Naive thymus-derived CD4-positive, alpha-beta T cell (primary cell): Measurements from ENCODE around the gene EEA1. TPM values are rescaled to one million over a fixed set of nuclear protein-coding genes. Genes with fewer than 3 reads are reported as not detected.

Experiments
- ATAC-seq: fragments of 150-1000 bp; cut with Tn5 transposase; 2 replicates; pipeline ENCODE4 v1.10.0; 2021; ENCODE audit warnings: mild to moderate bottlenecking, moderate library complexity
- CTCF ChIA-PET: fragments of 350-600 bp; sonication (Branson Sonifier 250); formaldehyde crosslinking; loops from one replicate; lab custom pipeline; 2021; ENCODE audit warnings: antibody characterized with exemption; lab: Charles Lee
- POLR2A ChIA-PET: fragments of 350-600 bp; sonication (Branson Sonifier 250); formaldehyde crosslinking; loops from one replicate; lab custom pipeline; 2021; ENCODE audit warnings: antibody characterized with exemption, inconsistent platforms; lab: Charles Lee
- DNase-seq, 9 donors: peaks; one replicate each; pipeline versions ENCODE4 v3.0.0 to v3.0.0-alpha.2; 2020 to 2022; ENCODE audit warnings: mixed read lengths in 1 of 9
- H3K27ac ChIP-seq: one replicate; pipeline ENCODE4 v1.7.0; 2013; ENCODE audit warnings: mild to moderate bottlenecking, low read depth, low read length, moderate library complexity
- H3K27me3 ChIP-seq, 2 donors: one replicate each; pipeline ENCODE4 v1.7.0; 2013; ENCODE audit warnings: low read length in 2 of 2, mild to moderate bottlenecking in 2 of 2, moderate library complexity in 2 of 2; ENCODE audit not compliant: control insufficient read depth in 2 of 2, insufficient read depth in 2 of 2
- H3K36me3 ChIP-seq, 3 experiments: 1 replicate in 2 of 3; 2 replicates in 1 of 3; pipeline ENCODE4 v1.7.0; 2013; ENCODE audit warnings: low read length in 3 of 3, mild to moderate bottlenecking in 3 of 3, moderate library complexity in 1 of 3; ENCODE audit not compliant: insufficient read depth in 3 of 3, control insufficient read depth in 2 of 3
- H3K4me1 ChIP-seq, 2 donors: one replicate each; pipeline ENCODE4 v1.7.0; 2013; ENCODE audit warnings: low read length in 2 of 2, mild to moderate bottlenecking in 2 of 2, moderate library complexity in 1 of 2; ENCODE audit not compliant: control insufficient read depth in 2 of 2, insufficient read depth in 2 of 2
- H3K4me3 ChIP-seq: 2 replicates; pipeline ENCODE4 v1.7.0; 2013; ENCODE audit warnings: mild to moderate bottlenecking, low read length
- H3K9me3 ChIP-seq, 3 experiments: 1 replicate in 2 of 3; 2 replicates in 1 of 3; pipeline ENCODE4 v1.7.0; 2013; ENCODE audit warnings: low read length in 3 of 3; ENCODE audit not compliant: control insufficient read depth in 2 of 3
- H3K27ac Mint-ChIP-seq, 9 donors: one replicate each; pipeline ENCODE4 v1.8.0; 2020 to 2022; ENCODE audit warnings: mixed read lengths in 9 of 9, mild to moderate bottlenecking in 8 of 9, moderate library complexity in 5 of 9, inconsistent platforms in 2 of 9
- H3K27me3 Mint-ChIP-seq, 5 donors: one replicate each; pipeline ENCODE4 v1.8.0; 2021 to 2022; ENCODE audit warnings: mixed read lengths in 5 of 5, mild to moderate bottlenecking in 1 of 5
- H3K36me3 Mint-ChIP-seq, 5 donors: one replicate each; pipeline ENCODE4 v1.8.0; 2020 to 2022; ENCODE audit warnings: mixed read lengths in 5 of 5, mild to moderate bottlenecking in 3 of 5, inconsistent platforms in 1 of 5
- H3K4me1 Mint-ChIP-seq, 7 donors: one replicate each; pipeline ENCODE4 v1.8.0; 2020 to 2022; ENCODE audit warnings: mixed read lengths in 7 of 7, mild to moderate bottlenecking in 3 of 7, inconsistent platforms in 1 of 7
- H3K4me3 Mint-ChIP-seq, 10 donors: one replicate each; pipeline ENCODE4 v1.8.0; 2020 to 2022; ENCODE audit warnings: mild to moderate bottlenecking in 10 of 10, mixed read lengths in 10 of 10, moderate library complexity in 6 of 10, inconsistent platforms in 2 of 10
- H3K9me3 Mint-ChIP-seq, 11 donors: one replicate each; pipeline ENCODE4 v1.8.0; 2020 to 2022; ENCODE audit warnings: mixed read lengths in 11 of 11, mild to moderate bottlenecking in 4 of 11, inconsistent platforms in 1 of 11, moderate library complexity in 1 of 11
- intact Hi-C, 2 donors: fragments of 100-400 bp; cut with micrococcal nuclease; formaldehyde crosslinking; loops; one replicate each; pipeline ENCODE4 v1.15.1; 2023
- polyA plus RNA-seq, 2 donors: library from polyadenylated mRNA; unstranded; fragments of 300-500 nt; fragmentation: Illumina TruSeq; gene quantifications; one replicate each; pipeline ENCODE4 v1.2.3, GENCODE V29; 2021
- total RNA-seq, 6 experiments: library from RNA in 5 of 6; stranded (reverse) in 5 of 6; gene quantifications; 1 replicate in 5 of 6; 2 replicates in 1 of 6; pipeline ENCODE4 v1.2.3 and lab custom pipeline; 2021 to 2026

EEA1 gene
- total and polyA plus RNA-seq, 7 experiments from 2014 or later, result 20.9 to 28.3 (median 22.2) TPM

DNA sequence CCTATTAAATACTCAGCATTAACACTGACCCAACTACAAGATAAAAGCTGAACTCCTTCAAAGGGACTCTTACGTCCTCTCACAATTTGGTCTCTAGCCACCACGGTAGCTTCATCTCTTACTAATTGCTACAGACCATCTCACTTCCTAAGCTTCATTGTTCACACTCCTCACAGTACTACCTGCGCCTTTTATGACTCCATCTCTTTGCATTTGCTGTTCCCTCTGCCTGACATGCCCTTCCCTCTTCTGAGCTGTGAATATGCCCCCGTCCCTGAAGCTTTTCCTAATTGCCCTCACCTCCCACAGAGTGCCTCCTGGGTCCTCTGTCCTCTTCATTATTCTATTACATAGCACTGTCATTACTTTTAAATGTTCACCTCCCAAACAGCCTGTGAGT is 2.5 kb downstream of the EEA1 start:
- no peak for DNase-seq
- Histone ChIP-seq H3K4me1 (peaks cover 19 to 23% of the 10 kb centered on the region in 2 donors), H3K9me3 (no peaks in the 10 kb centered on the region), H3K36me3 (no peaks in the 10 kb centered on the region), H3K27me3 (no peaks in the 10 kb centered on the region), H3K4me3 (peak overlapping the region; percentile 61), H3K27ac (peak overlapping the region; percentile 96)
- CTCF ChIA-PET, result interaction anchor here (0.8 to 5.9 kb wide), 11 partner anchors 18 to 148 kb away, joined by 3 to 52 read pairs (median 4); no protein-coding TSS in a partner anchor
- Mint-ChIP-seq H3K36me3 (peaks cover 0 to 22% (median 14%) of the 10 kb centered on the region in 5 donors), H3K27ac (peak overlapping the region in 7 of 9 donors; percentile 1 to 93 (median 89)), H3K4me1 (peaks cover 28 to 70% (median 53%) of the 10 kb centered on the region in 7 donors), H3K27me3 (peaks cover 0 to 6% (median 0%) of the 10 kb centered on the region in 5 donors), H3K4me3 (peak overlapping the region; percentile 6 to 94 (median 89)), H3K9me3 (peaks cover 0 to 5% (median 0%) of the 10 kb centered on the region in 11 donors)
- POLR2A ChIA-PET, result interaction anchor here (0.5 to 5.7 kb wide), 7 partner anchors 20 to 99 kb away, joined by 3 to 127 read pairs (median 3); no protein-coding TSS in a partner anchor
- no peak for ATAC-seq
- intact Hi-C loops, result loop anchor here (5.0 to 10.0 kb wide), 10 partner anchors 34 to 1562 kb away; no protein-coding TSS in a partner anchor

DNA sequence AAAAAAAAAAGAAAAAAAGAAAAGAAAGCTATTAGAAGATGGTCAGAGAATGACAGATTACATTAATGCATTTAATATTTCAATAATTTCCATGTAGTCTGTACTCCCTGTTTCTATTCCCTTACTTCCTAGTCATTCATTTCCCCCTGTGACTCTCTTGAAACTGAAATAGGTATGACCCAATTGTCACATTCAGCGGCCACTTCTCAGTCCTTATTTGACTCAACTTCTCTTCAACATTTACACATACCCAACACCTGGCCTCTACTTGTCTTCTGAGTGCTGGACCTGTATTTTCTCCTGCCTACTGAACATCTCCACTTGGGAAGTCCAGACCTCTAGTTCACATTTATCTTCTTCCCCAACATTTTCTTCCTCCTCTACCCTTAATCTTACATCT is 7.2 kb downstream of the EEA1 start:
- intact Hi-C loops, result loop anchor here in 1 of 2 donors (10.0 kb wide), 1 partner anchor 1557 kb away; no protein-coding TSS in a partner anchor
- H3K27ac Mint-ChIP-seq, result peak overlapping the region in 2 of 9 donors; percentile 0 to 38
- no peaks in the 10 kb centered on the region for H3K36me3 ChIP-seq

DNA sequence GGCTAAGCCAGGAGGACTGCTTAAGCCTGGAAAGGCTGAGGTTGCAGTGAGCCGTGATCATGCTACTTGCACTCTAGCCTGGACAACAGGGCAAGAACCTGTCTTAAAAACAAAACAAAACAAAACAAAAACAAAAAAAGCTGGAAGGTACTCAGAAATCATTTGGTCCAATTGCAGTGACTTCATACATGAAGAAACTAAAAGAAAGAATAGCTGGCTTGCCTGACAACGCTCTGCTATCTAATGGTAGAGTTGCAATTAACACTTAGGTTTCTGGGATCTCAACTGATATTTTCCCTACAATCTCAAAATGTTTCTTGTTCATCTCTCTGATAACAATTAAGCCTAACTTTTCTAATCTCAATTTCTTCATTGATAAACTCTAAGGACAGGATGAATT is 13.7 kb downstream of the EEA1 start:
- Histone ChIP-seq H3K9me3 (no peaks in the 10 kb centered on the region), H3K36me3 (no peaks in the 10 kb centered on the region), H3K27me3 (no peaks in the 10 kb centered on the region), H3K27ac (peak overlapping the region; percentile 24), H3K4me1 (peaks cover 0 to 25% of the 10 kb centered on the region in 2 donors), H3K4me3 (no peak overlapping the region)
- POLR2A ChIA-PET, result no interaction called here
- H3K4me1 Mint-ChIP-seq, result peaks cover 23 to 55% (median 48%) of the 10 kb centered on the region in 7 donors
- H3K4me3 Mint-ChIP-seq, result peak overlapping the region in 1 of 10 donors; percentile 16
- H3K36me3 Mint-ChIP-seq, result peaks cover 0 to 23% (median 13%) of the 10 kb centered on the region in 5 donors
- no peak for DNase-seq
- peak overlapping the region in 6 of 9 donors; percentile 11 to 85 (median 60) for H3K27ac Mint-ChIP-seq
- H3K9me3 Mint-ChIP-seq, result peaks cover 0 to 12% (median 0%) of the 10 kb centered on the region in 11 donors
- no peaks in the 10 kb centered on the region for H3K27me3 Mint-ChIP-seq
- no peak for ATAC-seq
- intact Hi-C loops, result loop anchor here in 1 of 2 donors (2.0 kb wide), 1 partner anchor 17 kb away; no protein-coding TSS in a partner anchor
- CTCF ChIA-PET, result no interaction called here

More for the DNA sequence above, 7.2 kb downstream of the EEA1 start:
- Mint-ChIP-seq H3K4me1 (peaks cover 14 to 40% (median 33%) of the 10 kb centered on the region in 7 donors), H3K9me3 (peaks cover 0 to 5% (median 0%) of the 10 kb centered on the region in 11 donors), H3K4me3 (peak overlapping the region in 1 of 10 donors; percentile 0), H3K27me3 (peaks cover 0 to 2% (median 0%) of the 10 kb centered on the region in 5 donors), H3K36me3 (peaks cover 0 to 22% (median 14%) of the 10 kb centered on the region in 5 donors)
- ChIA-PET POLR2A (interaction anchor here (0.6 to 0.7 kb wide), 2 partner anchors 53 to 383 kb away, joined by 3 read pairs; no protein-coding TSS in a partner anchor), CTCF (no interaction called here)
- Histone ChIP-seq H3K4me3 (no peak overlapping the region), H3K27me3 (no peaks in the 10 kb centered on the region), H3K9me3 (no peaks in the 10 kb centered on the region), H3K27ac (no peak overlapping the region), H3K4me1 (peaks cover 8% of the 10 kb centered on the region in 2 donors)
- ATAC-seq (no peak), DNase-seq (no peak)

DNA sequence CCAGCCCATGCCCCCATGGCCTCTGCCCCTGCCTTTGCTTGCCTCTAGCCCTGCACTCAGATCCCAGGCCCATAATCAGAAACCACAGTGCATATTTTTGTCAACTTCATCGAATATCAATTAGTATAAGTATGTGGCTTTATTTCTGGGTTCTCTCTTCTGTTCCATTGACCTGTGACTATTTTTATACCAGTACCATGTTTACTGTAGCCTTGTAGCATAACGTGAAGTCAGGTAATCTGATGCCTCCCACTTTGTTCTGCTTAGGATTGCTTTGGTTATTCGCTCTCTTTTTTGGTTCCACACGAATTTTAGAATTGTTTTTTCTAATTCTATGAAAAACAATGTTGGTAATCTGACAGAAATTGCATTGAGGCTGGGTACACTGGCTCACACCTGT is 14.9 kb downstream of the EEA1 start:
- no peaks in the 10 kb centered on the region for H3K9me3 ChIP-seq
- ChIA-PET CTCF (no interaction called here), POLR2A (no interaction called here)
- DNase-seq (no peak), ATAC-seq (no peak)
- Mint-ChIP-seq H3K9me3 (peaks cover 0 to 19% (median 1%) of the 10 kb centered on the region in 11 donors), H3K27me3 (no peaks in the 10 kb centered on the region), H3K4me1 (peaks cover 23 to 58% (median 48%) of the 10 kb centered on the region in 7 donors), H3K27ac (peak overlapping the region in 7 of 9 donors; percentile 60 to 89 (median 82)), H3K36me3 (peaks cover 0 to 23% (median 13%) of the 10 kb centered on the region in 5 donors), H3K4me3 (peak overlapping the region in 1 of 10 donors; percentile 17)
- H3K27ac ChIP-seq, result no peak overlapping the region
- no peak overlapping the region for H3K4me3 ChIP-seq
- no peaks in the 10 kb centered on the region for H3K36me3 ChIP-seq
- H3K27me3 ChIP-seq, result no peaks in the 10 kb centered on the region
- H3K4me1 ChIP-seq, result peaks cover 0 to 25% of the 10 kb centered on the region in 2 donors
- intact Hi-C loops, result loop anchor here in 1 of 2 donors (2.0 kb wide), 1 partner anchor 15 kb away; no protein-coding TSS in a partner anchor

DNA sequence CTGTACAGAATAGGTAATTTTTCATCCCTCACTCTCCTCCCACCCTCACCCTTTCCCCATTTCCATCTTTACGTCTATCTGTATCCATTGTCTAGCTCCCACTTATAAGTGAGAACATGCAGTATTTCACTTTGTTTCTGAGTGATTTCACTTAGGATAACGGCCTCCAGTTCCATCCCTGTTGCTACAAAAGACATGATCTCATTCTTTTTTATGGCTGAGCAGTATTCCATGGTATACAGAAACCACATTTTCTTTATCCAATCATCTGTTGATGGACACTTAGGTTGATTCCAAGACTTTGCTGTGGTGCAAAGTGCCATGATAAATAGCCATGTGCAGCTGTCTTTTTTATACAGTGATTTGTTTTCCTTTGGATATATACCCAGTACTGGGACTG is 16.4 kb downstream of the EEA1 start:
- Histone ChIP-seq H3K9me3 (no peaks in the 10 kb centered on the region), H3K36me3 (no peaks in the 10 kb centered on the region), H3K27ac (peak overlapping the region; percentile 30), H3K27me3 (no peaks in the 10 kb centered on the region), H3K4me3 (no peak overlapping the region), H3K4me1 (peaks cover 4 to 27% of the 10 kb centered on the region in 2 donors)
- Mint-ChIP-seq H3K27ac (peak overlapping the region; percentile 44 to 96 (median 85)), H3K4me1 (peaks cover 30 to 70% (median 55%) of the 10 kb centered on the region in 7 donors), H3K36me3 (peaks cover 0 to 30% (median 13%) of the 10 kb centered on the region in 5 donors), H3K27me3 (no peaks in the 10 kb centered on the region), H3K4me3 (peak overlapping the region in 6 of 10 donors; percentile 11 to 64 (median 58)), H3K9me3 (peaks cover 0 to 27% (median 1%) of the 10 kb centered on the region in 11 donors)
- DNase-seq (no peak), ATAC-seq (no peak)
- POLR2A ChIA-PET, result no interaction called here
- intact Hi-C loops, result loop anchor here in 1 of 2 donors (1.0 kb wide), 1 partner anchor 15 kb away; no protein-coding TSS in a partner anchor
- CTCF ChIA-PET, result no interaction called here

DNA sequence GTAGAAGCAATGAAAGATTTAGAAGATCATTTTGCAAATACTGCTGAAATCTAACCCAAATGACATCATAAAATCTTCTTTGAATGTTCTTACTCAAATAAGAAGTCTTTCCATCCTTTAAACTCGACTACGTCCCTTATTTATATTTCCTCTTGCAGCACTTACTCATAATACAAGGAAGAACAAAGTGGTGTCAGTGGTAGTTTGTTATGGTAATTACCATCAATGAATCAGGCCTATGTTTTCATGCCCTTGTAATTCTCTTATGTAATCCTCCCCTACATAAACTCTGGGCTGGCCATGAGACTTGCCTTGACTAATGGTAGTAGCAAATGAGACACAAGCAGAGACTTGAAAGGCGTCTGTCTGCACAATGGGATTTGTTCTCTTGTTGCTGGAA is 17.0 kb downstream of the EEA1 start:
- intact Hi-C loops, result loop anchor here in 1 of 2 donors (1.0 kb wide), 1 partner anchor 15 kb away; no protein-coding TSS in a partner anchor
- Mint-ChIP-seq H3K36me3 (peaks cover 0 to 30% (median 13%) of the 10 kb centered on the region in 5 donors), H3K27ac (peak overlapping the region; percentile 58 to 96 (median 85)), H3K4me1 (peaks cover 36 to 76% (median 61%) of the 10 kb centered on the region in 7 donors), H3K9me3 (peaks cover 0 to 27% (median 1%) of the 10 kb centered on the region in 11 donors), H3K27me3 (no peaks in the 10 kb centered on the region), H3K4me3 (peak overlapping the region; percentile 20 to 68 (median 56))
- ChIA-PET CTCF (no interaction called here), POLR2A (interaction anchor here (10.9 kb wide), 1 partner anchor 16 kb away, joined by 127 read pairs; the partner anchor contains the start of gene EEA1)
- Histone ChIP-seq H3K27ac (peak overlapping the region; percentile 30), H3K4me3 (no peak overlapping the region), H3K9me3 (no peaks in the 10 kb centered on the region), H3K36me3 (no peaks in the 10 kb centered on the region), H3K4me1 (peaks cover 6 to 33% of the 10 kb centered on the region in 2 donors), H3K27me3 (no peaks in the 10 kb centered on the region)
- ATAC-seq (peak; percentile 74), DNase-seq (peak in 1 of 9 donors; percentile 28)
